Measurements from ENCODE around the gene KIR2DL3. TPM values are rescaled to one million over a fixed set of nuclear protein-coding genes. Genes with fewer than 3 reads are reported as not detected.

The KIR2DL3 gene
- total and polyA plus RNA-seq, 2 donors: 0.05 TPM; not detected in 1

Other genes starting within 250 kb of the KIR2DL3 start
- gene LAIR2, start 235.7 kb upstream of the KIR2DL3 start, total RNA-seq: 3.2 TPM
- 18.5 TPM for gene LAIR2, start 235.7 kb upstream of the KIR2DL3 start, polyA plus RNA-seq
- gene LILRA2, start 164.7 kb upstream of the KIR2DL3 start, total RNA-seq: 1.3 TPM
- 3.2 TPM for gene LILRA2, start 164.7 kb upstream of the KIR2DL3 start, polyA plus RNA-seq
- 0.33 TPM for gene LILRA1, start 144.9 kb upstream of the KIR2DL3 start, total RNA-seq
- gene LILRA1, start 144.9 kb upstream of the KIR2DL3 start, polyA plus RNA-seq: 0.32 TPM
- gene LILRB1, start 108.0 kb upstream of the KIR2DL3 start, total RNA-seq: 0.94 TPM
- gene LILRB1, start 108.0 kb upstream of the KIR2DL3 start, polyA plus RNA-seq: 5.8 TPM
- gene LILRB4, start 75.5 kb upstream of the KIR2DL3 start, total RNA-seq: 4.2 TPM
- gene LILRB4, start 75.5 kb upstream of the KIR2DL3 start, polyA plus RNA-seq: 14.4 TPM
- not detected for gene KIR3DL3, start 14.1 kb upstream of the KIR2DL3 start, total RNA-seq
- 0.05 TPM for gene KIR3DL3, start 14.1 kb upstream of the KIR2DL3 start, polyA plus RNA-seq
- gene KIR2DL1, start 31.3 kb downstream of the KIR2DL3 start, total RNA-seq: not detected
- 0.05 TPM for gene KIR2DL1, start 31.3 kb downstream of the KIR2DL3 start, polyA plus RNA-seq
- not detected for gene KIR2DL4, start 65.1 kb downstream of the KIR2DL3 start, total RNA-seq
- 0.16 TPM for gene KIR2DL4, start 65.1 kb downstream of the KIR2DL3 start, polyA plus RNA-seq
- gene KIR3DL1, start 78.0 kb downstream of the KIR2DL3 start, total RNA-seq: not detected
- 0.02 TPM for gene KIR3DL1, start 78.0 kb downstream of the KIR2DL3 start, polyA plus RNA-seq
- not detected for gene KIR2DS4, start 94.2 kb downstream of the KIR2DL3 start, total RNA-seq
- 0.07 TPM for gene KIR2DS4, start 94.2 kb downstream of the KIR2DL3 start, polyA plus RNA-seq
- gene KIR3DL2, start 111.9 kb downstream of the KIR2DL3 start, total RNA-seq: not detected
- 0.21 TPM for gene KIR3DL2, start 111.9 kb downstream of the KIR2DL3 start, polyA plus RNA-seq
- 0.71 TPM for gene FCAR, start 135.7 kb downstream of the KIR2DL3 start, total RNA-seq
- 0.32 TPM for gene FCAR, start 135.7 kb downstream of the KIR2DL3 start, polyA plus RNA-seq
- 0.52 TPM for gene NCR1, start 167.6 kb downstream of the KIR2DL3 start, total RNA-seq
- 0.46 TPM for gene NCR1, start 167.6 kb downstream of the KIR2DL3 start, polyA plus RNA-seq
- gene NLRP7, start 209.0 kb downstream of the KIR2DL3 start, total RNA-seq: 0.19 TPM
- 0.18 TPM for gene NLRP7, start 209.0 kb downstream of the KIR2DL3 start, polyA plus RNA-seq
- gene NLRP2, start 227.9 kb downstream of the KIR2DL3 start, total RNA-seq: 9.8 TPM
- 9.2 TPM for gene NLRP2, start 227.9 kb downstream of the KIR2DL3 start, polyA plus RNA-seq